ENCODE results near the gene ZMYND8.

ZMYND8 gene

DNA sequence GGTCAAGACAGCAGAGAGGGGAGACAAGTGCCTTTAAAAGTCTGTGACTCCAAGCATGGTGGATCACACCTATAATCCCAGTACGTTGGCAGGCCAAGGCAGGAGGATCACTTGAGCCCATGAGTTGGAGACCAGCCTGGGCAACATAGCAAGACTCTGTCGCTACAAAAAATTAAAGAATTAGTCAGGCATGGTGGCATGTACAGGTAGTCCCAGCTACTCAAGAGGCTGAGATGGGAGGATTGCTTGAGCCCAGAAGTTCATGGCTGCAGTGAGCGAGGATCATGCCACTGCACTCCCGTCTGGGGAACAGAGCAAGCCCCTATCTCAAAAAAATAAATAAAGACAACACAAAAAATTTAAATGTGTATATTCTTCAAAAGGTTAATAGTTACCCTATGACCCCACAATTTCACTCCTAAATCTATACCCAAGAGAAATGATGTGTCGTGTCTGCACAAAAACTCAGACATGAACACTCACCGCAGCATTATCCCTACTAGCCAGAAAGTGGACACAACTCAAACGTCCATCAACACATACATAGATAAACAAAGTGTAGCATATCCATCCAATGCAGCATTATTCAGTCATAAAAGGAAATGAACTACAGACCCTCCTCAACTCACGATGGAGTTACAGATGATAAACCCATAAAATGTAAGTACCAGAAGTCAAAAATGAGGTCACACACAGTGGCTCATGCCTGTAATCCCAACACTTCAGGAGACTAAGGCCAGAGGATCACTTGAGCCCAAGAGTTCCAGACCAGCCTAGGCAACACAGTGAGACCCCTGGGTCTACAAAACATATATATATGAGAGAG lies 23.9 kb downstream of the ZMYND8 start:
- DNase-seq: no peak

DNA sequence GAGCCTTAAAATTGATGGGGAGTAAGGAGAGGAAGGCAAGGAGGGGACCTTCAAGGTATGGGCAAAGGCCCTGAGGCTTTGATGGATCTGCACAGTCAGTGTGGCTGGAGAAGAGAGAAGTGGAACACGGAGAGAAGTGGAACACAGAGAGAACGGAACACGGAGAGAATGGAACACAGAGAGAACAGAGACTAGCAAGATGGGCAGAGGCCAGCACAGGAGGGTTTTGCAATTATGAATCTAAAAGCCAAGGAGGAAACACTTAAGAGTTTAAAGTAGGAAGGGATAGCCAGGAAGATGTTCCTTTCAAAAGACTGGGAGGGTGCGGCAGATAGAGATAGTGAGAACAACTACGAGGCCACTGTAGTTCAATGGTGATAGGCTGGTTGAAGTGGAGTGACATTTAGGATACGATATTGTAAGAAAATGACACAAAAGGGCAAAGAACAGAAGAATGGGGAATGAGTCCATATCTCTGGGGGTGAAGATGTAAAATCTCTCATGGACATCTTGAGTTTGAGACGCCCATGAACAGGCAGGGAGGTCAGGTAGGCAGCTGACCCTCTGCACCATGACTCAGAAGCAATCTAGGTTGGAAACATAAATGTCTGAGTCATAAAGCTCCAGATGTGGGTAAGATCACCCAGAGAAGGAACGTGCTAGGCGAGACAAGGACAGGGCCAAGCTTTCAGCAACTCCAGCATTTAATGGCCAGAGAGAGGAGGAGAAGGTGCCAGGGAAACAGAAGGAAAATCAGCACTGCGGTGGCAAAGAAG lies 25.4 kb downstream of the ZMYND8 start:
- DNase-seq: no peak

DNA sequence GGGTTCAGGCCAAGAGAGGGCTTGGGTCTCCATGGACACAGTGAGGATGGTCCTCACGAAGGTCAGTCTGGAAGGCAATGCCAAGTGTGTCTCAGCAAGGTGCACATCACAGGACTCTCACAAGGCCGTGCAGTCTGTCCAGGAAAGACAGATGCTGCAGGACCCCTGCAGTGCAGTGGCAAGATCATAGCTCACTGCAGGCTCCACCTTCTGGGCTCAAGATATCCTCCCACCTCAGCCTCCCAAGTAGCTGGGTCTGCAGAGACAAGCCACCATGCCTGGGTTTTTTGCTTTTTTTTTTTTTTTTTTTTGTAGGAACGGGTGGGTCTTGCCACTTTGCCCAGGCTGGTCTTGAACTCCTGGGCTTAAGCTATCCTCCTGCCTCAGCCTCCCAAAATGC lies 26.4 kb downstream of the ZMYND8 start:
- DNase-seq: no peak

DNA sequence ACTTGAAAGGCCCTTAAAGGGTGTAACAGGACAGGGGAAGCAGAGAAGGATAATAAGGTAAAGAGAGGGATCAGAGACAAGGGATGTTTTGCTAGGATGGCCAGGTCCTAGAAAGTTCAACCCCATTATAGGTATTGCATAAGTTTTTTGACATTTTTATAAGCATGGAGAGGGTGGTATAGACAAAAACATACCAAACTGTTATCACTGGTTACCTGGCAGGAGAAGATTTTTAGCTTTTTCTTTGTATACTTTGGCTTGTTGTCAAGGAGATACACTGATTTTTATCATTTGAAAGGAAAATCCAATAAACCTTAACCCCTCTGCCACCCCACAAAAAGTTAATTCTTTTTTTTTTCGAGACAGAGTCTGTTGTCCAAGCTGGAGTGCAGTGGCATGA lies 28.4 kb downstream of the ZMYND8 start:
- DNase-seq: no peak

DNA sequence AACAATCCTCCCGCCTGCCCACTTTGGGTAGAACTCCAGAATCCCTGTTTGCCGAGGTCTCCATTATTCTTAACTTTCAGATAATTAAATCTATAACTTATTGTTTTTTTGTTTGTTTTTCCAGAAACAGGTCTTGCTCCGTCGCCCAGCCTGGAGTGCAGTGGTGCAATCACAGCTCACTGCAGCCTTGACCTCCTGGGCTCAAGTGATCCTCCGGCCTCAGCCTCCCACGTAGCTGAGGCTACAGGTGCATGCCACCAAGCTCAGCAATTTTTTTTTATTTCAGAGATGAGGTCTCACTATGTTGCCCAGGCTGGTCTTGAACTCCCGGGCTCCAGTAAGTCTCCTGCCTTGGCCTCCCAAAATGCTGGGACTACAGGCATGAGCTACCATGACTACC lies 28.8 kb downstream of the ZMYND8 start:
- DNase-seq: no peak

DNA sequence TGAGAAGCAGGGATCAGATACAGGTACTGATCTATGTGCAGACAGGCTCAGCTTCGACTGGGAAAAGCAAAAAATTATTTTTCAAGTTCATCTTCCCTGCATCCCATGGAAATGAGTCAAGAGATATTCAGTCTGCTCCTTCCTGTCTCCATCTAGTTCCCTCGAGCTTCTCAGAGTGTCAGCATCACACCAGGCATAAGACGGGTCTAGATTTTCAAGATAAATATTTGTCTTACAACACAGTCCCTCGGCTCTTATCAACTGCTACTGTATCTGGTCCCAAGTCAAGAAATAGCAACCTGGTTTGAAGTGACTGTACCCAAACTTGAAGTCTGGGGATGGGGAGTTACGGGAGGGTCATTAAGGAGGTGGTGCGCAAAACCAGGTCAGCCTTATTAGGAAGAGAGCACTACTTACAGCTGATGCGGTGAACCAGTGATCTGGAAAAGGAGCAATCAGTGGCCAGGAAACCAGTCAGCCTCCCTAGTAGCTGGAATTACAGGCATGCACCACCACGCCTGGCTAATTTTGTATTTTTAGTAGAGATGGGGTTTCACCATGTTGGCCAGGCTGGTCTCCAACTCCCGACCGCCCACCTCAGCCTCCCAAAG lies 29.7 kb downstream of the ZMYND8 start:
- no peak for DNase-seq

DNA sequence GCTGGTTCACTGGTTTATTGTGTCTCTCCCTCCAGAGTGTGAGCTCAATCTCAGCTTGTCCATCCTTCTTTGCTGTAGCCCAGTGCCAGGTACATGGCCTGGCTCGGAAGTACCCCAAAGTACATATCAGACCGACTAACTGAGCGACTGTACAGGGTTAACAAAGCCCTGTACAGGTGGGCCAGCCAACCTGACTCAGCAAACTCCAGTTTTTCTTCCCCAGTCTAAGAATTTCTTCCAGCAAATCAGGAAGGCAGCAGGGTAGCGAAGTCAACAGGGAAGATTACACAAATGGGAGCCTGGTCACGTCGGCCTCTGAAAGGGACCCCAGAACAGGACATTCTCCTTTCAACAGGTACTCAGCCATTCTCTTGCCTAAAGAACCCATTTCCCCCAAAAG lies 31.3 kb downstream of the ZMYND8 start:
- DNase-seq: no peak

DNA sequence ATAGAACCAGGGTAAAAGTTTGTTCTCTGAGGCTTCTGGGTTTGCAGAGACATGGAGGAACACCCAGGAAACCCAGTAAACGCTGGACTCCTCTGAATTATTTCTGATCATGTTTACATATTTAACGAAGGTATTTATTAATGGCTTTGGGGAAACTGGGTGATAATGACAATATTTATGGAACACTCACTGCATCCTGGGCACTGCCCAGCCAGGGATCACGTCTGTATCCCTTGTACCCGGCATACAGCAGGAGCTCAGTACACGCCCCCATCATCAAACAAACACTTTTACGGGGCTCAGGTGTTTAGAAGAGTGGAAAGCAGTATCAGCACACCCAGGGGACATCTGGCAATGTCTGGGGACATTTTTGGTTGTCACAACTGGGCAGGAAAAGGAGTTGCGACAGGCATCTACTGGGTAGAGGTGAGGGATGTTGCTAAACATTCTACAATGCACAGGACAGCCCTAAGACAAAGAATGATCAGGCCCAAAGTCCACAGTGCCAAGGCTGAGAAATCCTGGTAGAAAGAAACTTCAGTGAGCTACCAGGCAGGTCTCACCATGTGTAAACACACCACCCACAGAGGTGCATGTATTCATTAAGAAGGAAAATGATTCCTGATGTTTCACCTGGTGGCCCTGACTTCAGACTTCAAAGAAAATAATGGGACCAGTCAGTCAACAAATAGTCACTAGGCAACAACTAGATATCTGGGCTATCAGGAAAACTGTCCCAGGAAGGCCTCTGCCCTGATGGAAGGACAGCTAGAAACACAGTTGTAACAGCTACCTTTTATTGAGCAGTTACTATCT lies 35.3 kb downstream of the ZMYND8 start:
- no peak for DNase-seq

DNA sequence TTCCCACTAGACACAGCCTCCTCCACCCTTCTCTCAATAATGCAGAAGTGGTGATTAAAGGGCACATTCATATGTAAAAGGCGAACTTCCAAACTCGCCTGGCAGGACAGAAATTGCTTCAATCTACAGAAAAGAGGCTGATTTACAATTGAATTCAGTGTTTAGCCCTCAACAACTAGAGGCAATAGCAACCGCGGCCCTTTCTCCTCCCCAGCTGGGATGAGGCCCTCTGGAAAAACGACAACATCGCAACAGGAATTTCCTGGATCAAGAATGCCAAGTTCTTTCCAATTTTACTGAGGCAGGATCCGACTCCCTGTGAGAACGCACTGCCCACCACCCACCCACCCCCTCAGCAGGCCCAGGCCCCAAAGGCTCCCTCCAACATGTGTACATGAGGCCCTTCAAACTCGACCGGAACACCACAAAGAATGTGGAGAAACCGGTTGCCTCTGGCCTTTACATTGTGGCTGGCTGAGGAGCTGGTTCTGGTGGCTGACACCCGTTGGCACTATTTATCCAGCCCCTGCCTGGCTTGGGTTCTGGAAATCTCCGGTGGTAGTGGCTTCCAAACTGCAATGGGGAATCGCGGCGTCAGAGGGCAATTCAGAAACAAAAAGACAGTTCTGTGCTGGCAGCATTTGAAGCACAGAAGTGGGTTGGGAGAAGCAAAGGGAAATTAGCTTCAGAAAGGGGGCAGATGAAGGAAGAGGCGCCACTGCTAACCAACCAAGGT lies 36.8 kb downstream of the ZMYND8 start:
- no peak for DNase-seq

DNA sequence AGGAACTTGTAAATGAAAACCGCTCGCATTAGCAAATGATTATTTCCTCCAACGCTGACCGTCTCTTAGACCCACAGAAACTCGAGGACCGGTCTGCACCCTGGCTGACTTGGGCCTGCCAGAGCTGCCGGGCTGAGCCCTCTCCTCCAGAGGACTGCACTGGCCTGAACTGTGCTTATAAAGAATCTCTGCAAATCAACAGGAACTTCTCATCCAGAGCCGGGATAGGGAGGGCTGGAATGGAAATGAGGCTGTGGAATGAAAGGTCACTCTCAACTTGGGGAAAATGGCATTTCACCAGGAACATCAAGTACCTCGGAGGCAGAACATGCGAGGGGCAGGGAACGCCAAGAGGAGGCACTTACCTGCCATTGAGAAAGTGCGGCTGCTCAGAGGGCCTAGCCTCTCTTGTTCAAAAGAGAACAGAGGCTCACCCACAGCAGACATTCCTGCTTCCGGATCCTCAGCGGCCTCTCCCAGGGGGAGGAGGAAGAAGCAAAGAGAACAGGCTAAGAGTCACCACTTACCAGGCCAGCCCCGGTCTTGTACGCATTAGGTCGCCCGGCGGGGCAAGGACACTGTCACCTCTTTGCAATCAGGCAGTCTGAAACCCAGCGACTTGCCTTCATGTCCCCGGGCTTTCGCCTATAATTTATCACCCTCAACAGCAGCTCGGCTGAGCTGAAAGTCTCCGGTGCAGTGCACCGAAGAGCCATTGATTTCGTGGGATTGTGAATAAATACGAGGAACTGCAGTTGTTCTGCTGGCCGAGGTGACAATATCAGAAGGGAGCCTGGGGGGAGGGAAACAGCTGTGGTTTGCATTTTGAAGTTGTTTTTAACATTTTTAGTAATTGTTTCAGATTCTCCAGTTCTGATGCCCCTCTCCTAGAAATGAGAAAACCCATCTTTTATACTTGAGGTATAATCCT lies 37.6 kb downstream of the ZMYND8 start:
- no peak for DNase-seq

DNA sequence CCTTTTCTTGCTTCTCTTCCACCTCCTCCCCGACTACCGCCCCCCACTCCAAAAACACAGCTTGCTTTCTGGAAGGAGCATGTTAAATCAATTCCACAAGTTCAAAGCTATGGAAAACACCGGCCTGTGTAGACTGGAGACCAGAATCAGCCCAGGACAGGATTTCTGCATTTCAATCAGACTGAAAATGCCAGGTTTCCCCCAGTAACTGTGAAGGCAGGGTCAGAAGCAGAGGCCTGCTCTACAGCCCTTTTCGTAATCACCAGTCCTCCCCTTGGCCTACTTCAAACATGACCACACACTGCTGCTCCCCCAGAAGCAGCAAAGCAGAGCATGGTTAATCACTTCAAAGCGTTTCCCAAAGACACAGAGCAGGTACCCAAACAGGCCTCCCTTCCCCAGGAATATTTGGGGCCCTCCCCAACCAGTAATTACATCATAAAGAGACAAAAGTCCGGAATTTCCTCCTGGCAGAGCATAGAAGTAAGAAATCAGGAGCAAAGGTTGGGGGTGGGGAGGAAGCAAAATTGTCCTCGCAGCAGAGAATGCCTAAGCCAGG lies 38.4 kb downstream of the ZMYND8 start:
- no peak for DNase-seq

DNA sequence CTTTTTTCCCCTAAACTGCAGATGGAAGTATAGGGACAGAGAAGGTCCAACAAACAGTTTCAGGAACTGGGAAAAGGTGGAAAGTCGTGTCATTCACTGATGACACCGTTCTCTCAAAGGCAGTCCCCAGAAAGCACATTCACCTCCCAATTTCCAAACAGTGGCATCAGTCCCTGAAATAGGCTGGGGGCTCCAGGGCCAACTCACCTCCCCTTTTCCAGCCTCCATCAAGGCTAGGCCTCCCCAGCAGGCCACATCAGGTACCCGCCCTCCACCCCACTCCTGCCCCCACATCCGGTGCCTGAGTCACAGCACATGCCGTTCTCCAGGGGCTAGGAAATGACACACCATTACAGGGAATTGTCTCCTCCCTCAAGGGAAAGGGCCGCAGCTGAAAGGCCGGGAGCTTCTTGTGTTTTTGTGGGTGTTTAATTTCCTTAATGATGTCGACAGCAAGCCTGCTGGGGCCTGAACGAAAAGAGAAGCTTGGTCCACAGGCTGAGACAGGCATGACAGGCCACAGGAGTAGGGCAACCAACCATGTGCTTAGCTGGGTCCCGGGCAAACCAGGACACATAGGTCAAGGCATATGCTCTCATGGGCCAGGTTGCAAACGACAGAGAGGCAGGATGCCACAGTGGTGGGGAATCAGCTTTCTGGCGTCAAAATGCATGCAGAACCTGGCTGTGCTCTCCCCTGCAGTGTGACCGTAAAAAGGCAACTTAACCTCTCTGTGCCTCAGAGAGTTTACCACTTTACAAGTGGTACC lies 39.2 kb downstream of the ZMYND8 start:
- no peak for DNase-seq

DNA sequence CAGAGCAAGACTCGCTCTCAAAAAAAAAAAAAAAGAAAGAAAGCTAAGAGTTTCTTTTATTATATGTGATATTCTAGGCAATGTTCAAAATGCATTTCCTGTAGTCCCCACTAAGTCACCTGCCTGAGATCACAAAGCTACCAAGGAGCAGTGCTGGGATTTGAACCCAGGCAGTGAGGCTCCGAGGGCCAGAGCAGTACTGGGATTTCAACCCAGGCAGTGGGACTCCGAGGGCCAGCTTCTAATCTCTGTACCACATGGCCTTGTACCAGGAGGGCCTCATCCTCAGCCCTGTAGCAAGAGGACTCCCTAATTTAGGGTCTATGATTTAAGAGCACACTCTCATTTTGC lies 39.7 kb downstream of the ZMYND8 start:
- no peak for DNase-seq

DNA sequence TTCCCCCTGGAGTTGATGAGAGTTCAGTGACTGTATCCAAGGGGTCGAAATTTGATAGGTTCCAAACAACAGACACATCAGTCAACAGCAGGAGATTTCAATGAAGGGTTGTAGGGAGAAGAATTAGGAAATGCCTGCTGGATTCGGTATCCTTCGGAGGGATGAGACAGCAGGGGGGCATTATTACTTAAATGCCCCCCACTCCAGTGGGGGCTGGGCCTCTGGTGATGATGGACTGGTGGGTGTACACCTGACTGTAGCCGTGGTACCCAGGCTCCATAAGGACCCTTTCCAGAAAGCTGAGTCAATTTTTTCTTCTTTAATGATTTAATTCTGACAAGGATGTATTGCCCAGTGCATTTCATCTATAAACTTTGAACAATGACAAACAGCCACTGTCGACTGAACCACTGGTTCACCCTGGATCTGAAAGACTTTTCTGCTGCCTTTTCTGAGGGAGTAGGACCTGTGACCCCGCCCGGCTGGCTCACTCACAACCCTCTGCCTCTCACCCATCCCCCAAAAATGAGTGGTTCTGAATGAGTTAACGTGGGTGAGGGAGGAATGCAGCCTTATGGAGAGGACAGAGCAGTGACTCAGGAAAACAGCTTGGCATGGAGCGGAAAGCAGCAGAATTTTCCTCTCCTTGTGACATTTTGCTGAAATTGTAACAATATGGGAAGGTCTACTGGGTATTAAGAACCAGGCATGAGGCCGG lies 41.0 kb downstream of the ZMYND8 start:
- no peak for DNase-seq

DNA sequence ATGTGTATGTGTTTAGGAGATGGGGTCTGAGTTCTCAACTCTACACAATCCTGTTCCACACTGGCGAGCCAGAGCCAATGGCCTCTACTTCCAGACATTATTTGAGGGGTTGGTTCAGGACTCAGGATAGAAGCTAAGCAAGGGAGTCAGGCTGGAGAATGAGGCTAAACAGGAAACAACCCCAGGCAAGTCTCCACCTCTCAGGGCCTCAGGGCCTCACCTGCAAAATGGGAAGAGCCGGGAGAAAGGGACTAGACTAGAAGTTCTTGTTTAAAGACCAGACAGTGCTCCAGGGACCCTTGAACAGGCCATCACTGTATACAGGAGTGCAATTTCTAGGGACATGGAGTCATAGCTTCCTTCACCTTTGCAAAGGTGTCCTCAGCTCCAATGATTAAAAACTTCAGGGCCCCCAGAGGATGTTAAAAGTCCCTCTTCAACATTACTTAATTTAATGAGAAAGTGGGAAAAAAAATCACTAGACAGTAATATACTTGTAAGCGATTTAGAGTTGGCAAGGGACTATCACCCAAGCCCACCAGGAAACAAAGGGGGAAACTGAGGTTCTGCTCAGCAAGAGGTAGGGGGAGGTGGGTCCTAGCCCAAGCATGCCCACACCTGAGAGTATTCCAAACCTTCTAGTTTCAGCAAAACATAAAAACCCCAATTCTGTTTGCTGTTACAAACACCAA lies 41.7 kb downstream of the ZMYND8 start:
- no peak for DNase-seq

DNA sequence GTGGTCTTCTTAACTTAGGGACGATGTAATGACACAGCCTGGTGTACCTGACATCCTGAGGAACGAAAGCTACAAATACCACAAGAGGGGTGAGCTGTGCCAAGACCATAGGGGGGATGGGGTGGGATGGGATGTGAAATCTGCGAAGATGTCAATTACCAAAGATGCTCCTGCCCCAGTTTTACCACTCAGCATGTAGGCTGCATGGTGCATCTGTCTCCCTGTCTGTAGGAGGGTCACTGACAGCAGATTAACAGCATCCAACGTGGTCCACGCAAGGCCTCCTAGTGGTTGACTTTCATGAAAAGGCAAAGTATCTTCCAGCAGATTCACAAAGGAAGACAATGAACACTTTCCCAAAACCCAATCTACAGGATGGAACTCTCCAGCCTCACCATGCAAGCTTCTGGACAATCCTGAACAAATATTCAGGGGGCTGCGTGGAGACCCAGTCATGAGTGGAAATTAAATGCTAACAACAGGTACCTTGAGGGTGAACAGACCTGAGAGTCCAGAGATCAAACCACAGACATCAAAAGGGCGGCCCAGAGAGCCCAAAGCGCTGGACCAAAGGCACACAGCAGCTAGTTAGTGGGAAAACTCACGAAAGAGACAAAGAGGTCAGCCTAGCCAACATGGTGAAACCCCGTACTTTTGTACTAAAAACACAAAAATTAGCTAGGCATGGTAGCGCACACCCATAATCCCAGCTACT lies 44.4 kb downstream of the ZMYND8 start:
- DNase-seq: no peak

DNA sequence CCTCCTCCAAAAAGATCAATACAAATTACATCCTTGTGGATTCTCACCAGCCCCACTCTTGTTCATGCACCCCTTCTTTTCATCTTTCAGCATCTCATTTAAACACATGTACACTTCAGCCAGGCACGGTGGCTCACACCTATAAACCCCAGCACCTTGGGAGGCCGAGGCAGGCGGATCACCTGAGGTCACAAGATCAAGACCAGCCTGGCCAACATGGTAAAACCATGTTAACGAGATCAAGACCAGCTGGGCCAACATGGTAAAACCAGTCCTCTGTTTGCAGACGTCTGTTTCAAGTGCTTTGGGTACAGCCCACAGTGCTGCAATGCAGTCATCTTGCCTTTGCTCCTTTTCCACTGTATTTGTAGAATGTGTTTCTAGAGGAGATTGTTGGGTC lies 45.3 kb downstream of the ZMYND8 start:
- no peak for DNase-seq

DNA sequence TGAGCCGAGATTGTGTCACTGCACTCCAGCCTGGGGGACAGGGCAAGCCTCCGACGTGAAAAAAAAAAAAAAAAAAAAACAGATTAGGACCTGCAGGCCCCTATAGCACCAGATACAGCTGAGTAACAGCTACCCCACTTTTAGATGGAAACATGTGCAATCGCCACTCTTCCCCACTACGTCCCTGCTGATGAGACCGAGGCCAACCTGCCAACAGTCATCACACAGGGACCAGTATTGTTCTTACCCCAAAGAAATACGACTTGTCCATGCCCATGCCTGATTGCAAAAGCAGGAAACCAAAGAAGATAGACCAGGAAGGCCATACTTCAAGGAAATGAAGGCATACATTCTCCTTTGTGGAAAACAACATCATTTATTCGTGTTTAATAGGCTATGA lies 45.8 kb downstream of the ZMYND8 start:
- DNase-seq: no peak
